HEK293T (cell line): ENCODE results near the gene NKAIN2.
"Not testable (repeated sequence)": the region's sequence is repeated elsewhere in the genome, so short reads cannot be mapped to it uniquely, and the experiment has no call there.

Source experiments
- CTCF ChIA-PET: fragments of 350-600 bp; formaldehyde crosslinking; extraction: SDS; loops from one replicate; lab custom pipeline; 2021; ENCODE audit warnings: antibody characterized with exemption, inconsistent platforms; lab: Yijun Ruan, JAX
- POLR2A ChIA-PET: fragments of 350-600 bp; formaldehyde crosslinking; extraction: SDS; loops from one replicate; lab custom pipeline; 2020; ENCODE audit warnings: antibody characterized with exemption, inconsistent platforms; lab: Yijun Ruan, JAX
- DNase-seq: peaks from one replicate; pipeline ENCODE4 v3.0.0; 2012; ENCODE audit warnings: mixed read lengths; ENCODE audit errors: extremely low spot score
- ARNT ChIP-seq: fragments of 450-650 bp; IDR thresholded peaks from 2 replicates; pipeline ENCODE4 v1.6.1; 2017; ENCODE audit warnings: mild to moderate bottlenecking
- BHLHE40 ChIP-seq: fragments of 450-650 bp; IDR thresholded peaks from 2 replicates; pipeline ENCODE4 v1.6.1; 2016; ENCODE audit warnings: mild to moderate bottlenecking, moderate library complexity, borderline replicate concordance
- CTBP1 ChIP-seq: fragments of 450-650 bp; IDR thresholded peaks from 2 replicates; pipeline ENCODE4 v1.6.1; 2016; ENCODE audit warnings: borderline replicate concordance
- ELF4 ChIP-seq: fragments of 450-650 bp; IDR thresholded peaks from 2 replicates; pipeline ENCODE4 v1.6.1; 2017; ENCODE audit warnings: antibody characterized with exemption
- FOXA1 ChIP-seq: fragments of 450-650 bp; IDR thresholded peaks from 2 replicates; pipeline ENCODE4 v1.6.1; 2016; ENCODE audit warnings: mild to moderate bottlenecking
- FOXK2 ChIP-seq: fragments of 450-650 bp; IDR thresholded peaks from 2 replicates; pipeline ENCODE4 v1.6.1; 2016; ENCODE audit warnings: mild to moderate bottlenecking
- FOXM1 ChIP-seq: fragments of 450-650 bp; IDR thresholded peaks from 2 replicates; pipeline ENCODE4 v1.6.1; 2017; ENCODE audit warnings: mild to moderate bottlenecking, borderline replicate concordance
- HDGF ChIP-seq: fragments of 450-650 bp; IDR thresholded peaks from 2 replicates; pipeline ENCODE4 v1.6.1; 2017; ENCODE audit warnings: antibody characterized with exemption, borderline replicate concordance
- L3MBTL2 ChIP-seq: fragments of 450-650 bp; conservative IDR thresholded peaks from 2 replicates; pipeline ENCODE4 v1.6.1; 2016; ENCODE audit warnings: mild to moderate bottlenecking
- LEF1 ChIP-seq: fragments of 450-650 bp; IDR thresholded peaks from 2 replicates; pipeline ENCODE4 v1.6.1; 2017; ENCODE audit warnings: mild to moderate bottlenecking, borderline replicate concordance
- NFRKB ChIP-seq: fragments of 450-650 bp; IDR thresholded peaks from 2 replicates; pipeline ENCODE4 v1.6.1; 2016; ENCODE audit warnings: mild to moderate bottlenecking, moderate library complexity
- SP1 ChIP-seq: fragments of 450-650 bp; IDR thresholded peaks from 2 replicates; pipeline ENCODE4 v1.6.1; 2017
- SUZ12 ChIP-seq: fragments of 450-650 bp; IDR thresholded peaks from 2 replicates; pipeline ENCODE4 v1.6.1; 2016; ENCODE audit warnings: mild to moderate bottlenecking
- TARDBP ChIP-seq: fragments of 450-650 bp; IDR thresholded peaks from 2 replicates; pipeline ENCODE4 v1.6.1; 2016
- ZNF384 ChIP-seq: fragments of 450-650 bp; IDR thresholded peaks from 2 replicates; pipeline ENCODE4 v1.6.1; 2016
- TF ChIP-seq, protein P1 (sequence below): fragments of 450-650 bp; IDR thresholded peaks from 2 replicates; pipeline ENCODE4 v1.6.1; 2016

Gene NKAIN2

DNA sequence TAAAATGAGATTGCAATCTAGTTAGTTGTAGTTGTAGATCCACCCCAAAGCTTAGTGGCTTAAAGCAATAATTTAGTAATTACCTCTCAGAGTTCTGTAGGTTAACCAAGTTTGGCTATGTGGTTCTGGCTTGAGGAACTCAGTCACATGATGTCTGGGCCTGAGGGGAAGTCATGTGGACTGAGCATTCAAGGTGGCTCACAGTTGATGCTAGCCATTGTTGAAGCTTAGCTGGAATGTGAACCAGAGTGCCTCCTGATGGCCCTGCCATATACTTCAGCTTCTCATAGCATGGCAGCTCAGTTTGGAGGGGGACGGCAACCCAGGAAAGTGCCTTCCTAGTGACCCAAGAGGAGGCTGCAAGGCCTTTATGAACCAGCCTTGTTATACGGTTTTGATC is 895.4 kb downstream of the NKAIN2 start:
- ChIA-PET CTCF (no interaction called here), POLR2A (no interaction called here)
- DNase-seq, result no peak
- no peak for TF ChIP-seq L3MBTL2
- TF ChIP-seq ARNT, result no peak
- no peak for TF ChIP-seq LEF1
- no peak for TF ChIP-seq TARDBP
- no peak for TF ChIP-seq NFRKB
- no peak for TF ChIP-seq FOXM1
- no peak for TF ChIP-seq BHLHE40
- no peak for TF ChIP-seq SP1
- TF ChIP-seq, protein P1, sequence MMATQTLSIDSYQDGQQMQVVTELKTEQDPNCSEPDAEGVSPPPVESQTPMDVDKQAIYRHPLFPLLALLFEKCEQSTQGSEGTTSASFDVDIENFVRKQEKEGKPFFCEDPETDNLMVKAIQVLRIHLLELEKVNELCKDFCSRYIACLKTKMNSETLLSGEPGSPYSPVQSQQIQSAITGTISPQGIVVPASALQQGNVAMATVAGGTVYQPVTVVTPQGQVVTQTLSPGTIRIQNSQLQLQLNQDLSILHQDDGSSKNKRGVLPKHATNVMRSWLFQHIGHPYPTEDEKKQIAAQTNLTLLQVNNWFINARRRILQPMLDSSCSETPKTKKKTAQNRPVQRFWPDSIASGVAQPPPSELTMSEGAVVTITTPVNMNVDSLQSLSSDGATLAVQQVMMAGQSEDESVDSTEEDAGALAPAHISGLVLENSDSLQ, result no peak
- TF ChIP-seq FOXK2, result no peak
- TF ChIP-seq CTBP1, result no peak
- TF ChIP-seq SUZ12, result no peak
- no peak for TF ChIP-seq HDGF
- no peak for TF ChIP-seq ELF4
- no peak for TF ChIP-seq FOXA1
- TF ChIP-seq ZNF384, result no peak

DNA sequence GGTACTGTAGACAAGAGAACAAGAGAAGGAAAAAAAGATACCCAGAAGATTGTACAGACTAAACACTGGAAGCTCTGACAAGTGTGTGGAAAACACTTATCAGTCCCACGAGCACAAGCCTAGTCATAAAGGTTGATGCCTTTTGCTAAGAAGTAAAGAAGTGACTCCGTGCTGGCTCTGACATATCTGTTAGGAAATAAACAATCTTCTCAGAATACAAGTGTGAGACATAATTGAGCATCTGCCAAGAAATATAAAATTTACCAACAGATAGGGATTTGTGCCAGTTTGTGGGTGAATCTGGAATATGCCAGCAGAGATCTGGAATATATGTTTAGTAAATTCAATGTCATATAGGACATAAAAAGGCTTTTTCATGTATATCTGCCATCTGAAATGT is 899.9 kb downstream of the NKAIN2 start:
- POLR2A ChIA-PET, result no interaction called here
- CTCF ChIA-PET, result no interaction called here
- TF ChIP-seq HDGF (no peak), NFRKB (no peak), SP1 (no peak)
- DNase-seq, result no peak

DNA sequence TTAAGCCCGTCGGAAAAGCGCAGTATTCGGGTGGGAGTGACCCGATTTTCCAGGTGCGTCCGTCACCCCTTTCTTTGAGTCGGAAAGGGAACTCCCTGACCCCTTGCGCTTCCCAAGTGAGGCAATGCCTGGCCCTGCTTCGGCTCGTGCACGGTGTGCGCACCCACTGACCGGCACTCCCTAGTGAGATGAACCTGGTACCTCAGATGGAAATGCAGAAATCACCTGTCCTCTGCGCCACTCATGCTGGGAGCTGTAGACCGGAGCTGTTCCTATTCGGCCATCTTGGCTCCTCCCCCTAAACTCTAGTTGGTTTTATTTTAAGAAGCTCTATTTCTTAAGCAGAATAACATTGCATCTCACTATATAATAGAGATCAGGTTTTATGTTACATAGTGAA is 908.9 kb downstream of the NKAIN2 start:
- CTCF ChIA-PET, DNase-seq: not testable (repeated sequence)

DNA sequence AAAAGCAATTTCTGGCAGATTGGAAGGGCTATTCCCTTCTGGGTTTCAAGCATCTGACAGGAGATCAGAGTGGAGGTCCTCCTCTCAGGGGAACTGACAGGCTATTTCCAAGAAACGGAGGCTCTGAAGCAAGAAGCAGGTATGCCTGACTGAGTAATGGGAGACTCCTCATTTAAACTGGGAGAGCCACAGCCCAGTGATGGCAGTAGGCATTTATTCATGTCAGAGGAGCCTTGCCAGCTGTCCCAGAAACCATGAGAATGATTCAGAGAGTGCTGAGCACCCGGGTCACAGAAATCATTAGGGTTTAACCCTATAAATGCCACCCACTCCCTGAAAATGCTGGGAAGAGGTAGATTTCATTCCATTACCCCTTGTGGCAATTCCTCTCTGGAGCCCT is 911.1 kb downstream of the NKAIN2 start:
- POLR2A ChIA-PET, result no interaction called here
- TF ChIP-seq NFRKB (no peak), ARNT (no peak), SUZ12 (no peak), L3MBTL2 (no peak), BHLHE40 (no peak), FOXM1 (no peak), LEF1 (no peak), TARDBP (no peak), ZNF384 (no peak), CTBP1 (no peak), ELF4 (no peak), FOXA1 (no peak), SP1 (no peak), HDGF (no peak), FOXK2 (no peak)
- TF ChIP-seq, protein P1, result no peak
- CTCF ChIA-PET, result no interaction called here
- no peak for DNase-seq

More for the DNA sequence above, 908.9 kb downstream of the NKAIN2 start:
- POLR2A ChIA-PET, result not testable (repeated sequence)

DNA sequence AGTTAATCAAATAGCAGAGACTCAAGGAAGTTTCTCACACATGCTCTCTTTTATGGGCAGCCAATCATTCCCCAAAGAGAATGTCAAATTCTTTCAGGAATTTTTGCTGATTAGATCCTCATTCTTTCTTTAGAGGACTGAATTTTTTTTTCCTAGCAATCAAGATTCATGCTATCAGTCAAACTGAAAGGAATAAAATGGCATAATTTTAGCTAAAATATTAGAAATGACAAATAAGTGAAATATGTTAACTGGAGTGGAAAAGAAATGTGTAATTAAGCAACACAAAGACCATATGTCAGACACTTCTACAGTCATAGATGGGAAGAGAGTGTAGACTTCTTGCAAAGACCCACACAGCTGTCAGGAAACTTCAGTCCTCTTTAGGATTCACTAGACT is 916.2 kb downstream of the NKAIN2 start:
- CTCF ChIA-PET, result no interaction called here
- POLR2A ChIA-PET, result no interaction called here
- no peak for DNase-seq
- TF ChIP-seq NFRKB (no peak), FOXM1 (no peak), LEF1 (no peak), CTBP1 (no peak), L3MBTL2 (no peak), ELF4 (no peak), ARNT (no peak), HDGF (no peak), SUZ12 (no peak), FOXK2 (no peak)

DNA sequence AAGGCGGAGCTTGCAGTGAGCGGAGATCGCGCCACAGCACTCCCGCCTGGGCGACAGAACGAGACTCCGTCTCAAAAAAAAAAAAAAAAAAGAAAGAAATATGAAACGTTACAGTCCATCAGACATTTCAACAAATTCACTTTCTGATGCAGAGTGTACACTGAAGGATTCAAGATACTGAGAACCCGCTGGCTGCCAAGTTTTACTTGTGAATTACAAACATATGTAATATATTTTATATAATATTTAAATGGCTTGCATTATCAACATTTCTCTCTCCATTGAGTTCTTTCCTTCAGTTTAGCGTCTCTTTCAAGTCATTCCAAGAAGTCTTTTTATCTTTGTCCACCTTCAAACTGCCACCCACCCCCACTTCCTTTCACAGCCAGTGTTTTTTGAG is 917.7 kb downstream of the NKAIN2 start:
- CTCF ChIA-PET, result no interaction called here
- DNase-seq, result no peak
- no peak for TF ChIP-seq FOXK2
- TF ChIP-seq BHLHE40, result no peak
- TF ChIP-seq FOXA1, result no peak
- TF ChIP-seq ELF4, result no peak
- TF ChIP-seq TARDBP, result no peak
- no peak for TF ChIP-seq LEF1
- TF ChIP-seq SUZ12, result no peak
- no peak for TF ChIP-seq CTBP1
- no peak for TF ChIP-seq L3MBTL2
- POLR2A ChIA-PET, result no interaction called here

DNA sequence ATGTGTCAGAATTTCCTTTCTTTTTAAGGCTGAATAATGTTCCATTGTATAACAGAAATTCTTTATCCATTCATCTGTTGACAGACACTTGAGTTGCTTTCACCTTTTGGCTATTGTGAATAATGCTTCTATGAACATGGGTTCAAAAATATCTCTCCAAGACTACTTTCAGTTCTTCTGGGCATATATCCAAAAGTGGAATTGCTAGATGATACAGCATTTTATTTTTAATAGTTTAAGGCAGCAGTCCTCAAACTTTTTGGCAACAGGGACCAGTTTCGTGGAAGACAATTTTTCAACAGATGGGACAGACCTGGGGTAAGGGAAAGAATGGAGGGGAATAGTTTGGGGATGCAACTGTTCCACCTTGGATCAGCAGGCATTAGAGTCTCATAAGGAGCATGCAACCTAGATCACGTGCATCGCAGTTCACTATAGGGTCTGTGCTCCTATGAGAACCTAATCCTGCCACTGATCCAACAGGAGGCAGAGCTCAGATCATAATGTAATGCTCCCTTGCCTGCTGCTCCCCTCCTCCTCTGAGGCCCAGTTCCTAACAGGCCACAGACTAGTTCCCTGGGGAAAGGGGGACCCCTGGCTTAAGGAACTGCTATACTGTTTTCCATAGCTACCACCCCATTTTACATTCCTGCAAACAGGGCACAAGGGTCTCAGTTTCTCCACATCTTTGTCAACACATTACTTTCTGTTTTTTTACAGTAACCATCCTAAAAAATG is 918.6 kb downstream of the NKAIN2 start:
- no peak for DNase-seq
- POLR2A ChIA-PET, result no interaction called here
- no peak for TF ChIP-seq FOXK2
- no peak for TF ChIP-seq CTBP1
- CTCF ChIA-PET, result no interaction called here
